TTC549 (cell line): ENCODE data around the gene FRYL.
A peak's percentile ranks its signal among the peaks of the same experiment; 100 is the strongest.

Source experiments
- FAIRE-seq: peaks from 2 replicates; lab custom pipeline; 2012; peaks lifted over from hg19 to GRCh38; lab: Jason Lieb, UNC

The FRYL gene

DNA sequence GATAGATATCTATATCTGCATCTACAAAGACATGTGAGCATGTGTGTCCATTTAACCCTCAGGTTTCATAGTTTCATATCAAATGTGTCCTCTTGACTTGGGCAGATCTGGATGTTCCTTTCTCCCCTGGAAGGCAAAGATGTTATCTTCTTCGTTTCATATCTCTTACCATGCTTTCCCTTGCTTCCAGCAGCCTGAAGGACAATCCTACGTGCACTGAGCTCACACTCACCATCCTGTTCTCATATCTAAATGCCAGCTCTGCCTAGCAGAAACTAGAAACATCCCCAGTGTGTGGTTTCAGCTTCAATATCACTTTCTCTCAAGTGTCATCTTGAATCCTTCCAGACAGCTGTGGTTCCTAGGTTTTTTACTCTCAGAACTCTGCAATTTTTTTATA, 223.8 kb downstream of the FRYL start:
- FAIRE-seq = no peak

DNA sequence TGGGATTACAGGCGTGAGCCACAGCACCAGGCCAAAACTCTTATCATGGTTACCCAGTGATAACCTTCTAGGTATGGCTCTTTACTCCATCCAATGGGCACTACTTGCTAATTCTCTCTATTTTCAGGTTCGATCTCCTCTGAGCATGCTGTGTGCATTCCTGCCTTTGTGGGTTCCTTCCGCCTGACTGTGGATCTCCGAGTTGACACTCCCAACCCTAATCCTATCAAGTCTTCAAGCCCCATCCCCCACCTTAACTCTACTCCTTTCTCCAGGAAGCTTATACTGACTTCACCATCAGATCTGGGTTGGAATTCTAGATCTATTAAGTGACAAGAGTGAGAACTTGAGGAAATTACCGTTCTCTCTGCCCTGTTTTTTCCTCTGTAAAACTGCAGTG, 225.5 kb downstream of the FRYL start:
- no peak for FAIRE-seq

DNA sequence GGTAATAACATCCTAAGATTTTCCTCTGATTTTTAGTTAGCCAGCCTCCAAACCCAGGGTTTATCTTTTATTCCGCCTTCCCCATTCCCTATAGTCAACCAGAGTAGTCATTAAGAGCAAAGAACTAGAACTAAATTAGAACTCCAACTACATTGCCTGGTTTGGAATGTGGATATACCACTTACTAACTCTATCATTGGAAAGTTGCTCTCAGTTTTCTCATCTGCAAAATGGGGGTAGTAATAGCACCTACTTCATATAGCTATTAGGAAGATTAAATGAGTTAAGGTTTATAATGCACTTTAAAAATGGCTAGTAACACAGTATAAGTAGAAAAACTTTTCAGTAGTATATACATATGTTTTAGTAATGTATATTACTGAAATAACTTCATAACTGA, 226.4 kb downstream of the FRYL start:
- FAIRE-seq = no peak

DNA sequence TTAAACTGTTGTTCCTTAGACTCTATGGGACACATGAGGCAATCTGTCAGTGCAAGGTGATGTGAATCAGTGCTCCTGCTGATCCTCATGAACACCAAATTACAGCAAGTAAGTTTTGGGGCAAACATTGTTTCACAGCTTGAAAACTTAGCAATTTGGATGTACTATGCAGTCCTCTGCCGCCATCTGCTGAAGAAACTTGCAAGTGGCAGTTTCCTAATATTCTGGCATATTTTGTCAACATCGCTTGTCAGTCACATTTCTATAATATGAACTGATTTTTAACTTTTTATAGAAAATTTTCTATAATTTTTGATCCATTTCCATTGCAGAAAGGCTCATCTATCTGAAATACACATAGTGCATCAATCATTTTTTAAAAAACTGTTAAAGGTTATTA, 233.7 kb downstream of the FRYL start:
- peak; percentile 13 for FAIRE-seq

DNA sequence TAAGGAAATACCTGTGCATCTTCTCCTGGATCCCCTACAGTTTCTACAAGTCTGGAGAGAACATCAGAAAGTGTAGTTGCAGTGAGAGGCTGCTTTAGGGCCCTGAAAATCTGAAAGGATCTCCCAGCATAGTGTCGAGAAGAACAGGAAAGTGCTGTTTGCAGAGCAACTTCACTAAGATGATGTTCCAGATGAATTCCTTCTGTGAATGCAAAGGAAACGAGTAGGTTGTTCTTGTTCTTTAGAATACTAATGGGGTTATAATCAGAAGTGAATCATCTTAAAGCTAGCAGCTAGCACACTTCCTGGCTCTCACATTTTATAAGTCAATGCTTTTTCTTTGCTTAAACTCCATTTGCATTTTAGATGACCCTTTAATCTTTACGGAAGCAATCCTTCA, 236.3 kb downstream of the FRYL start:
- no peak for FAIRE-seq

DNA sequence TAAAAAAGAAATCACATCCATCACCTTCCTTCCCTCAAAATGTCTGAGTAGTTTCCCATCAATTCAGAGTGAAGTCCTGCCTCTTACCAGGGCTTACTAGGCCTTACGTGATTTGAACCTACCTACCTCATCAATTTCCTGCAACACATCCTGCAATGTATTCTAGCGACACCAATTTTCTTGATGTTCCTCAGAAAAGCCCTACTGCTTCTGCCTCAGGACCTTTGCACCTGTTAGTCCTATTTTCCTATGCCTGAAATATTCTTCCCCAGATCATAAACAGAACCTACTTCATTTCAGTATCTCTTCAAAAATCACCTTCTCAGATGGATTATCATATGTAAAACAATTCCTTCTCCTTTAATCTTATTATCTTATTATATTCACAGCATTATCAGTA, 237.2 kb downstream of the FRYL start:
- no peak for FAIRE-seq

DNA sequence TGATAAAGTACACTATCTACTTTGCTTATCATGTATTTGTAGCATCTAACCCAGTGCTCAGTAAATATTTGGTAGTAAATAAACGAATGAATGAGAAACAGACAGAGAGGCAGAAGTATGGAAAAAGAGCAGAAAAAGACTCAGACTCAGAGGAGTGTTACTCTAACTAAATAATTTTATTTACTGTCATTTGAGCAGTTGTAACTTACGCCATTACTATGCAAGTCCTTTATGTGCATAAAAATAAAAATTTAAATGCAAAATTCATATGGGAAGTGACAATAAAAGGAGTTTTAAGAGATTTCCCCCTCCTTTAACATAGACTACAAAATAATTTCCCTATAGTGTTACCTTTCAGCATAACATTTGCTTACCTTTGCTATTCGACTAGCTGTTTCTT, 240.5 kb downstream of the FRYL start:
- FAIRE-seq = no peak

DNA sequence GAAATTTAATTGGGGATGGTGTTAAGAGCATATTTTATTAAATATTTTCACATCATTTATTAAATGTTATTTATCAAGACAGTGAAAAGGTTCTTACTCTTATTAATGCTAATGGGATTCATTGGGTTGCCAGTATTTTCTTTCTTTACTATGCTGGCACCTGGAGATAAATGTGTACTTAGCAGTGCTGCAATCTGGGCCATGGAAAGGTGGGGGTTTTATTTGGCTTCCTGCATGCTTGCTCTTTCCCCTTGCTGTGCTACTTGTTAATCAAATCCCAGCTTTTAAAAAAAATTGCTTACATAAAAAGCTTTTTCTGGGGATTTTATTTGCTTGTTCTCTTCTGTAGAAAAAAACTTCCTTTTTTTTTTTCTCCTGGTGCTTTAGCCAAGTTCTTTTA, 241.7 kb downstream of the FRYL start:
- no peak for FAIRE-seq

DNA sequence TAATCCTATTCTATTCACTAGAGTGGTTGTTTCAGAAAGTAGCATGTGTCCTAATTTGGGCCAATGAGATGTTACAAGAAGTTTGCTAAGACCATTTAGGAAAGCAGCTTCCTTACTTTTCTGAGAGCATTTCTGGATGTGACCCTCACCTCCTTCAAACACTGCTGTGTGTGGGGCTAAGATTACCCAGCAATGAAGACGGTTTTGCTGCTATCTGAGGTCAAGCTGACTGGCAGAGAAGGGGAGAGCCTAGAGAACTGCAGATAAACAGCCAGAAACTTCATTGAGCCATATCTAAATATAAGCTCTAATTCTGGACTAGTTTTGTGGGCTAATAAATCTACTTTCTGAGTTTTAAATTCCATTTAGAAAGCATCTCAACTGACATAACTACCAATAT, 253.7 kb downstream of the FRYL start:
- no peak for FAIRE-seq

DNA sequence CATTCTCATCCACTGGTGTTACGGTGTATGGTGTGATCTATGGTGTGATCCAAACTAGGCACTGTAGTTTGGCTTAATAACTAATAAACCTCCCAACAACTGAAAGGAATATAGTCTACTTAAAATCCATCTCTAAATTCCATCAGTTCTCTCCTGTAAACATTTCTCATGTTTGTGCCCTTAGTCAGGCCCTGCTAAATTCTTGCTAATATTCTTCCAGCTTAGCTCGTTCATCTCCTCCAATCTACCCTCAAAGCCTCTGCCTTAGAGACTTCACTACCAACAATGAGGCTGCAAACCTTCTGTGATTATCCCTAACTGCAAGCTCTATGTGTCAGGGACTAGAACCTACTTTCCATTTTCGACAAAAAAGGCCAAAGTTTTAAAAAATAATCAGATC, 261.9 kb downstream of the FRYL start:
- FAIRE-seq = no peak

DNA sequence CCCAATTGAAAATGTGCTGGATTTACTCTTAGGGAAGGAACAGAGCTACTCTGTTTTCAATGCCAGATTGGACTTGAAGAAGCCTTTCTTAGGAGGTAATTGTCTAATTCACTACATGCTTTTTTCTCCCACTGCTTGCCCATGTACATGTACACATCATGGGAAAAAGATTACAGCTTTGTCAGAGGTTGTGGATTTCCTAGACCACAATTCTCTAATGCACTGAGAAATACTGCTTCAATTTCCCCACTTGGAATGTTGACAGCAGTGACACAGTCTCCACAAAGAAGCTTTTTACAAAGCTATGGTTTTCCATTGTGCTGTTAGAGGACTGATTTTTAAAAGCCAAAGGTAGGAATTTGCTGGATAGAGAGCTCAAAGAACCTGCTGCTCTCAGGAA, 270.5 kb downstream of the FRYL start:
- no peak for FAIRE-seq

DNA sequence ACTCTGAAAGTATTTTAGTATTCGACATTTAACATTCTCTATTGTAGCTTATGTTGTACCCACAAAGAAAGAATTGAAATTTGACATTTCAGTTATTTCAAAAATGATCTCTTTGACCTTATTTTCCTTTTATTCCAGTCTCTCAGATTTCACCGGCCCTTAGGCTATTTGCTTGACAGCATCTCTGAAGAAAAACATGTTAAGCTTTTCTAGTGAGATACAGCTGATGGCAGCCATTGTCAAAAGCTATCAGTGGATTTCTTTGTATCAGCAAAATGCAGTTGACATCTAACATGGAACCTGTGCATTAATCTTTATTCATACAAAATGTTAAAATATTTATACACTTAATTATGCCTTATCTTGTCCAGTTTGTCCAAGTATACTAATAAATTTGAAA, 273.4 kb downstream of the FRYL start:
- FAIRE-seq = no peak

DNA sequence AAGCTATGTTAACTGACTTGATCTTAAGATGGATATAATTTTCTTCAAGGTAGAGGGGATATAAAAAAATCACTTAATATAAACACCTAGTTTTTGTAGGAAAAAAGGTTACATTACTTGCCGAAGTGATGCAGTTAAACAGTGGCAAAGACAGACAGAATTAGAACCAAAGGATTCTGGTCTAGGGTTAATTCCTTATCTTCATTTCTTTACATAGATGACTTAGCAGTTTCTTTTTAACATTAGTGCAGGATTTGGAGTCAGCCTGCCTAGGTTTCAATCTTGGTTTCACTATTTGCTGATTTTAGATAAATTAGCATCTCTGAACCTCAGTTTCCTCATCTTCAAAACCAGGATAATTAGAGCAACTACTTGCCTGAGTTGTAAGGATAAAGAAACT, 275.7 kb downstream of the FRYL start:
- FAIRE-seq = no peak

DNA sequence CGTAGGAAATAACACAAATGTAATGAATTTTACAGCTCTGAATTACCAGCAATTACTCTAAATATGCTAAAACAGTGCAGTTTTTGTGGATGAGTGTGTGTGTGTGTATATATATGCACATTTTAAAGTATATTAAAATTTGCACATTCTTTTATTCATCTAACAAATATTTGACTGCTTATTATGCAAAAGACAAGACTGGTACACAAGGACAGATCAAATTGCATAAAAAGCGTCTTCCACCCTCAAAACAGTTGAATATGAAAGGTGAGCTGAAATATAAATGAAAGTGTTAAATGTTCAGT, 276.1 kb downstream of the FRYL start:
- no peak for FAIRE-seq

DNA sequence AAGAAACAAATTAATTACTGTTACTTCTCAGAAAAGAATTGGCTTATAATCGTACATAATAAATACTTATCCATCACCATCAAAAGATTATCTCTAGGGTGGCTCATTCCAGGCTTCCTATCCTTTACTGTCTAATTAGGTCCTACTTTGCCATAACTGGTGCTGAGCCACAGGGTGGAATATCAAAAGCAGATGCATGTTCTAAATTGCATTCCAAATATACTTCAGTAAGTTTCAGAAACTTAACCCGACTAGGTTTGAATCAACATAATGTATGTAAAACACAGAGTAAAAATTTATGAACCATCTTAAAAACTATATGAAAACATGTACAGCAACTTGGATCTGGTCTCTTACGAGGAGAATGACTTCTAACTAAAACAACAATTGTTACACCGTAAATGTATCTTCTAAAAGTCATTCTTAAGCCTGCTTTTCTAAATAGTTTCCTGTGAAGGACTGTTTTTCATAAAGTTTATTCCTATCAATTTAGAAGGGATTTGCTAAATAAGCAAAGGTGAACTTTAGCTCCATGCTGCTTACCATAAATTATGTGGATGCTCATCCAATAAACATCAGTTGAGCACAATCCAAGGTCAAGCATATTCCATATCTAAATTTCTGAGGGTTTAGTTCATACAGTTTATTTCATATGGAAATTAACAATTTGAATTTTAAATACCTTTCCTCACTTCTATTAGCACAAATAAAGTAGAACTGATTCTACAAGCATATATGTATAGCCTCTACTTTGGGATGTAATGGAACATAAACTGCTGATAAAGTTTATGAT, 276.6 kb downstream of the FRYL start:
- no peak for FAIRE-seq

DNA sequence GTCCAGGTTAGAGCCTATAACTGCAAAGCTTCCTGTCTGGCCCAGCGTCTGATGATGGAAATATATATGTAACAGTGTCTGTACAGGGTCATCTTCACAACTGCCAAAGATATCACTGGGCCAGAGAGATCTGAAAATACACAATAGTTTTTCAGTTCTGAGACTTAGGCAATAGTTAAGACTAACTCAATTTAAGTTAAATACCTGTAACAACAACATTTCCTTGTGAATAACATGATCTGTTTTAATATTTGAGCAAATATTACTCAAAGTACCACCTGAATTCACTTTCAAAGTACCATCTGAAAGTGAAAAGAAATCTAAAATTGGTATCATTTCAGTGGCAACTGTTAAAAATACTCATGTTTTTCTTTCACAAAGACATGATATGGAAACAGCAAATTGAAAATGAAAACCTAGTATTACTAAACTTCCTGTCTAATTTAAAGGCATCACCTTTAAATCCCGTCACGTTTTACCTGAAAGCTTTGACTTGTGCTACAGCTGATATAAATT, 280.5 kb downstream of the FRYL start:
- FAIRE-seq = no peak

DNA sequence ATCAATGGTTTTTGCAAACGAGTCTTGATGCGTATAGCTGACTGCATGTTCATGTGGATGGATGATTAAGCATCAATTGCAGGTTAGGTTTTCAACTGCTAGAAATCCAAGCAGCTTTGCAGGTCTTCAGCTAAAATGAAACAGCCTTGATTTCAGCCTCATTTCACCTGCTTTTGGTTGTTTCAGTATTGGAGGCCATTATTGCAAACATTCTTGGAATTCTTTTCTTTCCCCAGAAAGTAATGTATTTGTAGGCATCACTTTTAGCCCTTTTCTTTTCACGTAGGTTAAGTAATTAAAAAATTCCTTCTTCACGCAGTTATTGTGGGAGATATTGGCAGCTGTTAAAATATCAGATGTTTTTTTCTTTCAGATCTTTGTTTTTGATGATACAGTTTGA, 281.2 kb downstream of the FRYL start:
- FAIRE-seq = no peak

DNA sequence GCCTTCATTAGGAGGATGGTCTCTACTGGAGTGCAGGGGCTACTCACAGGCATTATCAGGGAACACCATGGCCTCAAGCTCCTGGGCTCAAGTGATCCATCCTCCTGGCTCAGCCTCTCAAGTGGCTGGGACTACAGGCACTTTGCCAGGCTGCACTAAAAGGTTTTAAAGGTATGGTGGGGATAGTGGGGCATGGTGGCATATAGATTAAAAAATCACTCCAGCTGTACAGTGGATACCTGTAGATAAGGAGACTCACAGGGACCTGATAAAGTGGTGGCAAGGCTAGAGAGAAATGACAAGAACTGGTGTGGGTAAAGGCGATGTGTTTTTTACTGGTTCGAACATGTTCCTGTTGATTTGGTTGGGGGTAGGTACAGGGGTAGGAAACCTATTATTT, 284.1 kb downstream of the FRYL start:
- no peak for FAIRE-seq

DNA sequence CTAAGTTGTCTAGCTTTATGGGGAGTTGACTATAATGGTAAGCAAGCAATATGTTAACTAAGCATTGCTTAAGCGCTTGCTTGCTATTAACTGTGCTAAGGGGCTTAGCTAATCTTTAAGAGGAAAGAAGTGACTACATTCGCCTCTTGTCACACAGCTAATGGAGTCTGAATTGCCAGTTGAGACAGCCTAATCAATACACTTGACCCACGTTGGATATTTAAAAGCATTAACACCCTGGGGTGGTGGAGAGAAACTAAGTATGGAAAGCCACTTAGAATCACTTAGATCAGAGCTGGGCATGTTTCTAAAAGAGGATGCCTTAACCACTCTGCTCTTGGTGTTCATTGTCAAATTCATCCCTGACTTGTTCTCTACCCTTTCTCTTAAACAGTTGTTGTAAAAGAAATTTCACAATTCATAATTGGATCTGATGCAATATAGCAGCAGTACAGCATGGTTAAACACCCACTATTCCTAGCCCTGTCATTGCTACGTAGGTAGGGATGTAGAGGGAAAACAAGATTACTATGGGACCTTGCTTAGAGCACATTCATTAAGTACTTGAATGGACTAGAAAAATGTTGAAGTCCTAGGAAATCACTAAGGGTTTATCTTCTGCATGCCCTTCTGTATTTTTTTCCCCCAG, 286.5 kb downstream of the FRYL start:
- FAIRE-seq = no peak

DNA sequence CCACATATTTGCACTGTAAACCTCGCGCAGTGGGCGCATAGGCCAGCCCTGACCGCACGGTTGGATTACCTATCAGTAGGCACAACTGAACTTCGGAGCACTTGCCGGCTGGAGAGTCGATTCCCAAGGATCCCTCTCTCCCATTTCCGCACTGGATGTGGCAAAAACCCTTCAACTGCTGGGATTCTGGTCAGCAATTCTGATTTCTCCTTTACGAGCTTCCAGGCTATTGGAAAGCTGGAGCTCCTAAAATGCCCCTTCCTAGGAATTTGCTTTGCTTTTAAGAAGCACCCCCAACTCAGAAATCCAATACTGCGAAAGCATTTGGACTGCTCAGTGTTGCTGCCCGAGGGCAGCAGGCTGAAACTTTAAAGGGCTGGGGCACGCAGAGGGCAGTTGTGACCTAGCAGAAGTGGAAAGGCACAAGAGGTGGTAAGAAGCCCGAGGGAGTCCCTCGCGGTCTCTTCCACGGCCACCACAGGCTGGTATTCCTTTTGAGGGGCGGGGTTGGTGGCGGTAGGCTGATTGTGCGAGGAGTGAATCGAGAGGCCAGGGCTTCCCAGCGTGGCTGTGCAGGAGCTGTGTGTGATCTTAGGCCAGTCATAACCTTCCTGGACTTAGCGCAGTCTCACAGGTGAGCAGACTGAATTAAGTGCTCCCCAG, 288.4 kb downstream of the FRYL start:
- FAIRE-seq = no peak

DNA sequence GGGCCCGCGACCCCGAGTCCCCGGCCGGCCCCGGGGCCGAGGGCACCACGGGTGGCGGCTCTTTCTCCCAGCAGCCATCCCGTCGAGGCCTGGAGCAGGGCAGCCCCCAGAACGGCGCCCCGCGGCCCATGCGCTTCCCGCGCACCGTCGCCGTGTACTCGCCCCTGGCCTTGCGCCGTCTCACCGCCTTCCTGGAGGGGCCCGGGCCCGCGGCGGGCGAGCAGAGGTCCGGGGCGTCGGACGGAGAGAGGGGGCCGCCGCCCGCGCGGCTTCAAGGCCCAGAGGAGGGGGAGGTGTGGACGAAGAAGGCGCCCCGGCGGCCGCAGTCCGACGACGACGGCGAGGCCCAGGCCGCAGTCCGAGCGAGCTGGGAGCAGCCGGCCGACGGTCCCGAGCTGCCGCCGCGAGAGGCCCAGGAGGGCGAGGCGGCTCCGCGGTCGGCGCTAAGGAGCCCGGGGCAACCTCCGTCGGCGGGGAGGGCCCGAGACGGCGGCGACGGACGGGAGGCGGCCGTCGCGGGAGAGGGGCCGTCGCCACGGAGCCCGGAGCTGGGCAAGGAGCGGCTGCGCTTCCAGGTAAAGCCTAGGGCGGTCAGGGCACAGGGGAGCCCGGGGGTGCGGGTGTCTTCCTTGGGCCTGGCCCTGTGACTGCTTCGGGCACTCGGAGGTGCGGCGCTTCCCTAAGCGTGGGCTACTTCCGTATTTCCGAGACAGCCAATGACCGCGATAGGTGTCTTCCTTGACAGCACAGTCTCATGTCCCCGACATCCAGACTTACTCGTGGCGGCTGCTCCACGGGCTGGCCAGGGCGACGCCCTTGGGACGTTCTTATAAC, 289.2 kb downstream of the FRYL start:
- FAIRE-seq = no peak

DNA sequence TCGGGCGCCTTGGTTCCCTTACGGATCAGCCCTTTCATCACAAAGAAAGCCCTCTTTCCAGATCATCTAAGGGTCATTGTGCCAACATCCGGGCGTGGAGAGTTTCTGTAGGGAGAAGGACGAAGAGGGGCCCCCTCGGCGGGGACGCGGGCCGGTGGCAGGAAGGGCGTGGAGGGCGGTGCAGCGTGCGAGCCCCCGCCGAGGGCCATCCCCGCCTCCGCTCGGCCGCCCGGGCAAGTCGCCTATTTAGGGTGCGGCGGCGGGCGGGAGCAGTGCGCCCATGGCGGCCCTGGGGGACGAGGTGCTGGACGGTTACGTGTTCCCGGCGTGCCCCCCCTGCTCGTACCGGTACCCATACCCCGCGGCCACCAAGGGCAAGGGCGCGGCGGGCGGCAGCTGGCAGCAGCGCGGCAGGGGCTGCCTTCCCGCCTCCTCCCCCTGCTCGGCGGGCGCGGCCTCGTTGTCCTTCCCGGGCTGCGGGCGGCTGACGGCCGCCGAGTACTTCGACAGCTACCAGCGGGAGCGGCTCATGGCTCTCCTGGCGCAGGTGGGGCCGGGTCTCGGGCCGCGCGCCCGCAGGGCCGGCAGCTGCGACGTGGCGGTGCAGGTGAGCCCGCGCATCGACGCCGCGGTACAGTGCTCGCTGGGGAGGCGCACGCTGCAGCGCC, 289.9 kb downstream of the FRYL start, which contains the start of gene ZAR1:
Gene ZAR1 (plus strand): TSS at position 241 of the 668 bp plus-strand sequence. CDS start 40 bp downstream, at position 281.
- no peak for FAIRE-seq
